Measurements from ENCODE around the gene COL4A6. TPM values are rescaled to one million over a fixed set of nuclear protein-coding genes. Genes with fewer than 3 reads are reported as not detected.

Gene COL4A6
- total and polyA plus RNA-seq, 2 of the 8 experiments (the other 6 are each of a cell fraction or from before 2014, with no cell fraction given): 5.9 to 11.8 TPM

GRCh38 chrX:108473979-108474378 lies 35.8 kb upstream of the COL4A6 start (continued):
- TF ChIP-seq HDAC6 (IDR thresholded peaks at IDR 0.05; ENCODE audit: low read depth, low read length) (no peak), NRF1 (IDR thresholded peaks at IDR 0.05; ENCODE audit: low read depth, low read length) (no peak), CHD7 (IDR thresholded peaks at IDR 0.05; ENCODE audit: insufficient replicate concordance, low read length) (no peak), SP2 (IDR thresholded peaks at IDR 0.05; ENCODE audit: low read length) (no peak), TAF1 (IDR thresholded peaks at IDR 0.05; ENCODE audit: low read depth, low read length) (no peak), ASH2L (IDR thresholded peaks at IDR 0.05; ENCODE audit: low read length) (no peak)

Data from H1 (cell line).